PC-3 (cell line): ENCODE data around the gene NOX4. TPM values are rescaled to one million over a fixed set of nuclear protein-coding genes. Genes with fewer than 3 reads are reported as not detected.
"Not testable (repeated sequence)": the region's sequence is repeated elsewhere in the genome, so short reads cannot be mapped to it uniquely, and the experiment has no call there.

Source experiments
- ATAC-seq: fragments of 200-7000 bp; cut with Tn5 transposase; 2 replicates; pipeline ENCODE4 v1.9.1; 2020; ENCODE audit warnings: mild to moderate bottlenecking, moderate library complexity
- BruUV-seq: library from RNA; stranded (reverse); fragments of 400-500 nt; replicated peaks from 2 replicates; lab custom pipeline; 2021; lab: Mats Ljungman, UMichigan
- CTCF ChIA-PET: fragments of 300-600 bp; sonication (Branson Sonifier 250); formaldehyde crosslinking; loops from one replicate; lab custom pipeline; 2022; ENCODE audit warnings: antibody characterized with exemption; lab: Charles Lee
- POLR2A ChIA-PET: fragments of 300-600 bp; sonication (Branson Sonifier 250); formaldehyde crosslinking; loops from one replicate; lab custom pipeline; 2022; ENCODE audit warnings: antibody characterized with exemption; ENCODE audit not compliant: unreplicated experiment; lab: Charles Lee
- DNase-seq: peaks from one replicate; pipeline ENCODE4 v3.0.0-alpha.2; 2015
- H2AFZ ChIP-seq: fragments of 300-600 bp; sonication (generic); 2 replicates; pipeline ENCODE4 v1.6.0; 2016; ENCODE audit warnings: antibody characterized with exemption, low read length
- H3F3A ChIP-seq: fragments of 300-600 bp; sonication (generic); one replicate; pipeline ENCODE4 v1.6.0; 2017; ENCODE audit warnings: antibody characterized with exemption, low read length, control low read depth, mild to moderate bottlenecking; ENCODE audit not compliant: unreplicated experiment
- H3K27ac ChIP-seq: fragments of 300-600 bp; sonication (generic); 2 replicates; pipeline ENCODE4 v1.5.1; 2016; ENCODE audit warnings: mild to moderate bottlenecking, low read length
- H3K27me3 ChIP-seq: fragments of 300-600 bp; sonication (generic); 2 replicates; pipeline ENCODE4 v1.6.1; 2016; ENCODE audit warnings: low read length, mixed read lengths
- H3K36me3 ChIP-seq: fragments of 300-600 bp; sonication (generic); 2 replicates; pipeline ENCODE4 v1.6.1; 2016; ENCODE audit warnings: low read depth, mixed run types, low read length, mixed read lengths
- H3K4me1 ChIP-seq: fragments of 300-600 bp; sonication (generic); 2 replicates; pipeline ENCODE4 v1.5.1; 2016; ENCODE audit warnings: low read length; ENCODE audit not compliant: insufficient read depth
- H3K4me2 ChIP-seq: fragments of 300-600 bp; sonication (generic); 2 replicates; pipeline ENCODE4 v1.6.0; 2016; ENCODE audit warnings: low read length
- H3K4me3 ChIP-seq: fragments of 300-600 bp; sonication (generic); 2 replicates; pipeline ENCODE4 v1.5.1; 2016; ENCODE audit warnings: mild to moderate bottlenecking, low read length, mixed read lengths
- H3K79me2 ChIP-seq: fragments of 300-600 bp; sonication (generic); 2 replicates; pipeline ENCODE4 v1.6.1; 2017; ENCODE audit warnings: low read length, mixed read lengths
- H3K9ac ChIP-seq: fragments of 300-600 bp; sonication (generic); 2 replicates; pipeline ENCODE4 v1.6.0; 2016; ENCODE audit warnings: mild to moderate bottlenecking, low read length
- H3K9me2 ChIP-seq: fragments of 300-600 bp; sonication (generic); replicated peaks from 2 replicates; pipeline ENCODE4 v1.6.1; 2016; ENCODE audit warnings: mixed run types, low read length, mixed read lengths
- H3K9me3 ChIP-seq: fragments of 300-600 bp; sonication (generic); 2 replicates; pipeline ENCODE4 v1.6.1; 2016; ENCODE audit warnings: low read length, mixed read lengths
- H4K20me1 ChIP-seq: fragments of 300-600 bp; sonication (generic); 2 replicates; pipeline ENCODE4 v1.6.1; 2016; ENCODE audit warnings: low read length, mixed read lengths
- EZH2 ChIP-seq: fragments of 300-600 bp; sonication (generic); IDR thresholded peaks from one replicate; pipeline ENCODE4 v1.6.1; 2017; ENCODE audit warnings: antibody characterized with exemption, mild to moderate bottlenecking, low read length; ENCODE audit not compliant: unreplicated experiment
- EZH2phosphoT487 ChIP-seq: fragments of 300-600 bp; sonication (generic); IDR thresholded peaks from 2 replicates; pipeline ENCODE4 v1.6.1; 2018; ENCODE audit warnings: mild to moderate bottlenecking, antibody characterized with exemption, low read length, borderline replicate concordance
- intact Hi-C: fragments of 100-400 bp; cut with micrococcal nuclease; formaldehyde crosslinking; loops from 2 replicates; pipeline ENCODE4 v1.9.0; 2023
- total RNA-seq: library from RNA; depleted of rRNA; stranded (reverse); fragments of >200 nt; gene quantifications from 2 replicates; pipeline ENCODE4 v1.2.3, GENCODE V29; 2014
- TF ChIP-seq, protein P1 (sequence below): fragments of 300-600 bp; sonication (generic); conservative IDR thresholded peaks from 2 replicates; pipeline ENCODE4 v1.5.1; 2017; ENCODE audit warnings: antibody characterized with exemption, low read depth, mild to moderate bottlenecking, low read length

NOX4 gene
- total RNA-seq, 1 experiment from 2014 or later = not detected

- CTCF ChIA-PET, H4K20me1 ChIP-seq, ATAC-seq, H3K4me3 ChIP-seq, H3K79me2 ChIP-seq, POLR2A ChIA-PET, H3K27ac ChIP-seq, H3K9me2 ChIP-seq, H2AFZ ChIP-seq, H3K9ac ChIP-seq, H3K9me3 ChIP-seq, H3K36me3 ChIP-seq, BruUV-seq, H3K4me1 ChIP-seq, H3K4me2 ChIP-seq, H3K27me3 ChIP-seq, H3F3A ChIP-seq: not testable (repeated sequence)
- intact Hi-C loops = loop anchor here (5.0 kb wide), 2 partner anchors 74 to 284 kb away; no protein-coding TSS in a partner anchor
- TF ChIP-seq, protein P1, sequence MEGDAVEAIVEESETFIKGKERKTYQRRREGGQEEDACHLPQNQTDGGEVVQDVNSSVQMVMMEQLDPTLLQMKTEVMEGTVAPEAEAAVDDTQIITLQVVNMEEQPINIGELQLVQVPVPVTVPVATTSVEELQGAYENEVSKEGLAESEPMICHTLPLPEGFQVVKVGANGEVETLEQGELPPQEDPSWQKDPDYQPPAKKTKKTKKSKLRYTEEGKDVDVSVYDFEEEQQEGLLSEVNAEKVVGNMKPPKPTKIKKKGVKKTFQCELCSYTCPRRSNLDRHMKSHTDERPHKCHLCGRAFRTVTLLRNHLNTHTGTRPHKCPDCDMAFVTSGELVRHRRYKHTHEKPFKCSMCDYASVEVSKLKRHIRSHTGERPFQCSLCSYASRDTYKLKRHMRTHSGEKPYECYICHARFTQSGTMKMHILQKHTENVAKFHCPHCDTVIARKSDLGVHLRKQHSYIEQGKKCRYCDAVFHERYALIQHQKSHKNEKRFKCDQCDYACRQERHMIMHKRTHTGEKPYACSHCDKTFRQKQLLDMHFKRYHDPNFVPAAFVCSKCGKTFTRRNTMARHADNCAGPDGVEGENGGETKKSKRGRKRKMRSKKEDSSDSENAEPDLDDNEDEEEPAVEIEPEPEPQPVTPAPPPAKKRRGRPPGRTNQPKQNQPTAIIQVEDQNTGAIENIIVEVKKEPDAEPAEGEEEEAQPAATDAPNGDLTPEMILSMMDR = peak; percentile 52
- peak; percentile 50 for DNase-seq
These were observed 157.5 kb downstream of the NOX4 start for GRCh38 chr11:89333704-89334103.

DNA sequence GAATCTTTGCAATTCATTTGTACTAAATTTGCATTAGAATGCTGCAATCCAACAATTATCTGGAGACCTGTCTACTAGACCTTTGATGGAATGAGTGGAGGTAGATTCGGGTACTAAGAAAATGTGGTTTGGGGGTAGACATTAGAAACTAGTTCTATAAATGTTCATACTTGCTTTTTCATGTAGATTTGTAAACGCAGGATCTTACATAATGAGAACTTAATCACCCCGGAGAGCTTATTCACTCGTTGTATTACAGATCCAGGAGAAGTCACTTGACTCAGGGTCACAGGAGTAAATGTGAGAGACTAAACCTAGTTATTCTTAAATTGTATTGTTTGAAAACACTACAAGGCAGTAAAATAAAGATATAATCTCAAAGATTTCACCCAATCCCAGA lies 159.2 kb downstream of the NOX4 start:
- H3K27me3 ChIP-seq, ATAC-seq, DNase-seq, POLR2A ChIA-PET, H3K27ac ChIP-seq, H3K4me1 ChIP-seq, H3K9me3 ChIP-seq, H2AFZ ChIP-seq, H3K4me3 ChIP-seq, H3F3A ChIP-seq, H3K9me2 ChIP-seq, CTCF ChIA-PET, H3K79me2 ChIP-seq, H3K9ac ChIP-seq, H3K36me3 ChIP-seq, H4K20me1 ChIP-seq, BruUV-seq, H3K4me2 ChIP-seq: not testable (repeated sequence)
- intact Hi-C loops = loop anchor here (5.0 kb wide), 2 partner anchors 75 to 285 kb away; no protein-coding TSS in a partner anchor

DNA sequence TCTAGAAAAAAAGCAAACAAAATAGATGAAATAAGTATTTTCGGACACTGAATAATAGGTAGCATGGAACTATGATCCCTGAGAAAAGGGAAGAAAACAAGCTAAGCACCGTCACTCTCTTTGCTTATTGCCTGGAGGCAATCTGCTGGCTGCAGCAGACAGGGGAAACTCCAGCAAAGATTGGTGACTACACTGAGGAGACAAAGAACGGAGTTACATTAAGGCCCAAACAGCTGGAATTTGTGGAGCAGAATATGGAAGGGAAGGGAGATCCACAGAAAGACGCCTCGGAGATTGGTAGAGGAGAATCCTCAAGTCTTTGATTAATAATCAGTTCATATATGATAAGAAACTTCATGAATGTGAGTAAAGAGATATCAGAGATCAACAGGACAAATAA lies 163.3 kb downstream of the NOX4 start:
- Histone ChIP-seq H3K4me1 (no peaks in the 10 kb centered on the region), H4K20me1 (no peaks in the 10 kb centered on the region), H3K36me3 (no peaks in the 10 kb centered on the region), H3K9me3 (no peaks in the 10 kb centered on the region), H3K4me2 (no peak overlapping the region), H3K9me2 (no peaks in the 10 kb centered on the region), H3K27ac (no peak overlapping the region), H3K4me3 (no peak overlapping the region), H3K27me3 (peaks cover 3% of the 10 kb centered on the region), H3K79me2 (no peaks in the 10 kb centered on the region), H3F3A (no peaks in the 10 kb centered on the region), H2AFZ (no peak overlapping the region), H3K9ac (no peak overlapping the region)
- POLR2A ChIA-PET = no interaction called here
- ATAC-seq = no peak
- CTCF ChIA-PET = no interaction called here
- TF ChIP-seq EZH2 = no peak
- no peak for TF ChIP-seq EZH2phosphoT487
- TF ChIP-seq, protein P1 = no peak
- DNase-seq = no peak
- no TSS peak for BruUV-seq
- intact Hi-C loops = no loop called here
